CD14-positive monocyte (primary cell): ENCODE results near the gene CD93. TPM values are rescaled to one million over a fixed set of nuclear protein-coding genes. Genes with fewer than 3 reads are reported as not detected.

Experiments
- DNase-seq, 3 donors: peaks; one replicate each; pipeline ENCODE4 v3.0.0-alpha.2; 2011 to 2022
- H2AFZ ChIP-seq: 2 replicates; pipeline ENCODE4 v1.6.0; 2012; ENCODE audit warnings: mild to moderate bottlenecking, low read depth, low read length, inconsistent platforms; ENCODE audit not compliant: insufficient read depth, poor library complexity, severe bottlenecking
- H3K27ac ChIP-seq, 2 donors: 1 replicate in 1 of 2; 2 replicates in 1 of 2; pipeline ENCODE4 v1.5.1; 2012 to 2013; ENCODE audit warnings: low read length in 2 of 2, control low read depth in 1 of 2, inconsistent platforms in 1 of 2, low read depth in 1 of 2, mild to moderate bottlenecking in 1 of 2
- H3K27me3 ChIP-seq, 2 donors: one replicate each; pipeline versions ENCODE4 v1.6.0 to v1.6.1; 2011 to 2013; ENCODE audit warnings: low read length in 2 of 2; ENCODE audit not compliant: control insufficient read depth in 2 of 2, insufficient read depth in 2 of 2
- H3K36me3 ChIP-seq, 2 donors: replicated peaks in 1 of 2; 1 replicate in 1 of 2; 2 replicates in 1 of 2; pipeline versions ENCODE4 v1.5.1 to v1.6.1; 2012 to 2013; ENCODE audit warnings: low read length in 2 of 2, control low read depth in 1 of 2, inconsistent platforms in 1 of 2, mild to moderate bottlenecking in 1 of 2; ENCODE audit not compliant: insufficient read depth in 2 of 2, control insufficient read depth in 1 of 2
- H3K4me1 ChIP-seq, 2 donors: 1 replicate in 1 of 2; 2 replicates in 1 of 2; pipeline versions ENCODE4 v1.5.1 to v1.6.1; 2012 to 2013; ENCODE audit warnings: low read length in 2 of 2, control low read depth in 1 of 2, inconsistent platforms in 1 of 2, mild to moderate bottlenecking in 1 of 2, moderate library complexity in 1 of 2; ENCODE audit not compliant: insufficient read depth in 2 of 2, control insufficient read depth in 1 of 2
- H3K4me2 ChIP-seq: replicated peaks from 2 replicates; pipeline ENCODE3; 2012; ENCODE audit warnings: low read length, moderate library complexity, mild to moderate bottlenecking; ENCODE audit not compliant: poor library complexity, severe bottlenecking; ENCODE audit errors: extremely low read depth
- H3K4me3 ChIP-seq, 3 experiments: fragments of 200-600 bp in 1 of 3; sonication (generic) in 1 of 3; replicated peaks in 1 of 3; 1 replicate in 2 of 3; 2 replicates in 1 of 3; pipeline ENCODE4 v1.5.1; 2011 to 2013; ENCODE audit warnings: low read length in 3 of 3, mild to moderate bottlenecking in 3 of 3, control low read depth in 2 of 3, low read depth in 2 of 3, inconsistent platforms in 1 of 3, moderate library complexity in 1 of 3
- H3K79me2 ChIP-seq: 2 replicates; pipeline ENCODE4 v1.6.0; 2012; ENCODE audit warnings: mild to moderate bottlenecking, control low read depth, inconsistent platforms, low read length, moderate library complexity; ENCODE audit not compliant: insufficient read depth
- H3K9ac ChIP-seq: 2 replicates; pipeline ENCODE4 v1.6.0; 2017; ENCODE audit warnings: low read length, mild to moderate bottlenecking; ENCODE audit not compliant: insufficient read depth, poor library complexity, severe bottlenecking
- H3K9me3 ChIP-seq, 2 donors: replicated peaks in 1 of 2; 1 replicate in 1 of 2; 2 replicates in 1 of 2; pipeline versions ENCODE4 v1.5.1 to v1.6.1; 2012 to 2013; ENCODE audit warnings: low read length in 2 of 2, control low read depth in 1 of 2; ENCODE audit not compliant: control insufficient read depth in 1 of 2, insufficient read depth in 1 of 2
- H4K20me1 ChIP-seq: 2 replicates; pipeline ENCODE4 v1.6.0; 2012; ENCODE audit warnings: mild to moderate bottlenecking, low read length, control low read depth, moderate library complexity; ENCODE audit not compliant: insufficient read depth
- H3K27ac Mint-ChIP-seq, 7 donors: one replicate each; pipeline ENCODE4 v1.8.0; 2020; ENCODE audit warnings: mild to moderate bottlenecking in 7 of 7, mixed read lengths in 7 of 7, moderate library complexity in 6 of 7, inconsistent platforms in 2 of 7
- H3K27me3 Mint-ChIP-seq, 3 donors: one replicate each; pipeline ENCODE4 v1.8.0; 2021 to 2022; ENCODE audit warnings: low read depth in 3 of 3, mild to moderate bottlenecking in 3 of 3, mixed read lengths in 3 of 3, moderate library complexity in 3 of 3, inconsistent platforms in 1 of 3
- H3K36me3 Mint-ChIP-seq, 2 donors: one replicate each; pipeline ENCODE4 v1.8.0; 2020; ENCODE audit warnings: mixed read lengths in 2 of 2, inconsistent platforms in 1 of 2, mild to moderate bottlenecking in 1 of 2
- H3K4me1 Mint-ChIP-seq: one replicate; pipeline ENCODE4 v1.8.0; 2020; ENCODE audit warnings: mild to moderate bottlenecking, mixed read lengths
- H3K4me3 Mint-ChIP-seq, 2 donors: one replicate each; pipeline ENCODE4 v1.8.0; 2020; ENCODE audit warnings: mild to moderate bottlenecking in 2 of 2, mixed read lengths in 2 of 2, moderate library complexity in 1 of 2
- H3K9me3 Mint-ChIP-seq, 7 donors: one replicate each; pipeline ENCODE4 v1.8.0; 2020 to 2022; ENCODE audit warnings: mixed read lengths in 7 of 7, mild to moderate bottlenecking in 6 of 7, moderate library complexity in 6 of 7, inconsistent platforms in 2 of 7
- WGBS: methylation state at CpG from one replicate; pipeline ENCODE4 v1.1.5; 2013; ENCODE audit warnings: missing lambda C conversion rate; ENCODE audit not compliant: insufficient coverage; 5-methylcytosine and 5-hydroxymethylcytosine counted together
- intact Hi-C, 2 donors: fragments of 100-400 bp; cut with micrococcal nuclease; formaldehyde crosslinking; loops; one replicate each; pipeline versions ENCODE4 v1.15.0 to v1.15.1; 2023
- polyA plus RNA-seq, 3 donors: library from polyadenylated mRNA; depleted of rRNA in 1 of 3; unstranded in 2 of 3; stranded (reverse) in 1 of 3; fragments of 300-500 nt in 2 of 3; fragments of >200 nt in 1 of 3; fragmentation: Illumina TruSeq in 2 of 3; gene quantifications; 1 replicate in 2 of 3; 2 replicates in 1 of 3; pipeline ENCODE4 v1.2.3, GENCODE V29; 2012 to 2021
- TF ChIP-seq, protein P1 (sequence below): fragments of 200-600 bp; IDR thresholded peaks from one replicate; pipeline ENCODE4 v1.8.0; 2022; ENCODE audit warnings: antibody characterized with exemption, mild to moderate bottlenecking

CD93 gene
- polyA plus RNA-seq, 3 donors, result 26.0 to 170 (median 48.9) TPM

GRCh38 chr20:23127506-23128279 lies 41.6 kb upstream of the CD93 start:
- H4K20me1 ChIP-seq, result no peaks in the 10 kb centered on the region
- no peaks in the 10 kb centered on the region for H3K79me2 ChIP-seq
- Mint-ChIP-seq H3K9me3 (no peaks in the 10 kb centered on the region), H3K27ac (peak overlapping the region; percentile 98 to 99 (median 99)), H3K4me3 (no peak overlapping the region), H3K4me1 (peaks cover 84% of the 10 kb centered on the region), H3K36me3 (peaks cover 0 to 13% of the 10 kb centered on the region in 2 donors), H3K27me3 (peaks cover 0 to 2% (median 0%) of the 10 kb centered on the region in 3 donors)
- no peak overlapping the region for H3K4me3 ChIP-seq
- intact Hi-C loops, result loop anchor here in 1 of 2 donors (5.0 kb wide), 1 partner anchor 40 kb away; the partner anchor contains the start of gene CD93
- no peaks in the 10 kb centered on the region for H3K9me3 ChIP-seq
- H3K36me3 ChIP-seq, result no peaks in the 10 kb centered on the region
- DNase-seq, result peak in 1 of 3 donors; percentile 4
- peak overlapping the region; percentile 47 for H3K4me2 ChIP-seq
- H3K4me1 ChIP-seq, result peaks cover 78 to 89% of the 10 kb centered on the region in 2 donors
- H3K27me3 ChIP-seq, result no peaks in the 10 kb centered on the region
- TF ChIP-seq, protein P1, sequence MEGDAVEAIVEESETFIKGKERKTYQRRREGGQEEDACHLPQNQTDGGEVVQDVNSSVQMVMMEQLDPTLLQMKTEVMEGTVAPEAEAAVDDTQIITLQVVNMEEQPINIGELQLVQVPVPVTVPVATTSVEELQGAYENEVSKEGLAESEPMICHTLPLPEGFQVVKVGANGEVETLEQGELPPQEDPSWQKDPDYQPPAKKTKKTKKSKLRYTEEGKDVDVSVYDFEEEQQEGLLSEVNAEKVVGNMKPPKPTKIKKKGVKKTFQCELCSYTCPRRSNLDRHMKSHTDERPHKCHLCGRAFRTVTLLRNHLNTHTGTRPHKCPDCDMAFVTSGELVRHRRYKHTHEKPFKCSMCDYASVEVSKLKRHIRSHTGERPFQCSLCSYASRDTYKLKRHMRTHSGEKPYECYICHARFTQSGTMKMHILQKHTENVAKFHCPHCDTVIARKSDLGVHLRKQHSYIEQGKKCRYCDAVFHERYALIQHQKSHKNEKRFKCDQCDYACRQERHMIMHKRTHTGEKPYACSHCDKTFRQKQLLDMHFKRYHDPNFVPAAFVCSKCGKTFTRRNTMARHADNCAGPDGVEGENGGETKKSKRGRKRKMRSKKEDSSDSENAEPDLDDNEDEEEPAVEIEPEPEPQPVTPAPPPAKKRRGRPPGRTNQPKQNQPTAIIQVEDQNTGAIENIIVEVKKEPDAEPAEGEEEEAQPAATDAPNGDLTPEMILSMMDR, result no peak
- peak overlapping the region; percentile 99 to 100 for H3K27ac ChIP-seq
- WGBS, result 91% methylated on average over 14 of the region's 14 CpGs
- H2AFZ ChIP-seq, result no peak overlapping the region
- H3K9ac ChIP-seq, result peak overlapping the region; percentile 90

DNA sequence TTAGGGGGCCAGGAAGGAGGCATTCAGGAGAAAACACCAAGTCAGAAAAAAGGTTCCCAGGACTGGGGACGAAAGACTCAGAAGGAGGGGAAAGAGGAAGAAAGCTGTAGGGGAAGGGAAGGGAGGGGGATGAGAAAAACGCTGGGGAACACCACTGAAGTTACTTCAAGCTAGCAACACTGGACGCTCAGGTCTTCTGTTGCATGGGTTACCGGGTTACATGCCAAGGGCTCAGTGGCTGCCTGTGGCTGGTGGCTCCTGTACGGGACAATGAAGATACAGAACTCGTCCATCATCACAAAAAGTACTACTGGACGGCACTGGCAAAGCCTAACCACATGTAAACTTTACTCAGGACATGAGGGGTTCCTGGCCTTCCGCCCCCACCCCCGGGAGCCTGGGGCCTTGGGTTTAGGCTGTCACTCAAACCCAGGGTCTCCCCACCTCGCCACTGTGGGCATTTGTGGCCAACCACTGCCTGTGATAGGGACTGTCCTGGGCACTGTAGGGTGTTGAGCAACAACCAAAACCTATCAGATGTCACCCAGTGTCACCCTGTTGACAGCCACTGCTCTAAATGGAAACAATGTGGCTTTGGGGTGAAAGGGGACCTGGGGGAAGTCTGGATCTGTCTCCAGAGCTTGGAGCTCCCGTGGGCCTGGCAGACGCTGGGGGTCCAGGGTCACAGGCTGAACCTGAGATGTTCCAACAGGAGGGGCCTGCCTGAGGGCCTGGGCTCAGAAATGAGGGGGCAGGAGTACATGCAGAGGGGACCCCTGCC lies 40.3 kb upstream of the CD93 start:
- Histone ChIP-seq H3K36me3 (no peaks in the 10 kb centered on the region), H4K20me1 (no peaks in the 10 kb centered on the region), H3K9me3 (no peaks in the 10 kb centered on the region), H3K79me2 (no peaks in the 10 kb centered on the region), H2AFZ (no peak overlapping the region), H3K9ac (peak overlapping the region; percentile 90), H3K4me2 (peak overlapping the region; percentile 47), H3K4me1 (peaks cover 79 to 91% of the 10 kb centered on the region in 2 donors), H3K27ac (peak overlapping the region; percentile 99 to 100), H3K27me3 (no peaks in the 10 kb centered on the region), H3K4me3 (peak overlapping the region in 1 of 3 experiments; percentile 37)
- H3K4me3 Mint-ChIP-seq, result peak overlapping the region; percentile 39 to 65
- H3K27me3 Mint-ChIP-seq, result no peaks in the 10 kb centered on the region
- peaks cover 2 to 11% of the 10 kb centered on the region in 2 donors for H3K36me3 Mint-ChIP-seq
- no peaks in the 10 kb centered on the region for H3K9me3 Mint-ChIP-seq
- peak overlapping the region; percentile 98 to 99 (median 99) for H3K27ac Mint-ChIP-seq
- 2% methylated on average over 11 of the region's 12 CpGs for WGBS
- H3K4me1 Mint-ChIP-seq, result peaks cover 83% of the 10 kb centered on the region
- peak; percentile 70 to 91 (median 86) for DNase-seq
- intact Hi-C loops, result loop anchor here in 1 of 2 donors (5.0 kb wide), 1 partner anchor 39 kb away; the partner anchor contains the start of gene CD93
- TF ChIP-seq, protein P1, result no peak
